DND-41 (cell line): Measurements from ENCODE around the gene TSPYL6.

Source experiments
- ATAC-seq: fragments of 200-7000 bp; cut with Tn5 transposase; 3 replicates; pipeline ENCODE4 v1.9.1; 2021; ENCODE audit warnings: low read depth; ENCODE audit not compliant: insufficient read depth
- DNase-seq: peaks from one replicate; pipeline ENCODE4 v3.0.0-alpha.2; 2020
- H2AFZ ChIP-seq: 2 replicates; pipeline ENCODE4 v1.6.0; 2012; ENCODE audit warnings: low read depth, low read length
- H3K27ac ChIP-seq: 2 replicates; pipeline ENCODE4 v1.5.1; 2012; ENCODE audit warnings: low read length, inconsistent platforms
- H3K27me3 ChIP-seq: fragments of 200-600 bp; sonication (generic); 2 replicates; pipeline ENCODE4 v1.6.0; 2012; ENCODE audit warnings: low read length, mild to moderate bottlenecking, inconsistent platforms; ENCODE audit not compliant: insufficient read depth, poor library complexity
- H3K36me3 ChIP-seq: 2 replicates; pipeline ENCODE4 v1.5.1; 2012; ENCODE audit warnings: low read length, inconsistent platforms; ENCODE audit not compliant: insufficient read depth
- H3K4me1 ChIP-seq: 2 replicates; pipeline ENCODE4 v1.5.1; 2012; ENCODE audit warnings: mild to moderate bottlenecking, low read length; ENCODE audit not compliant: insufficient read depth
- H3K4me2 ChIP-seq: 2 replicates; pipeline ENCODE4 v1.6.0; 2012; ENCODE audit warnings: mild to moderate bottlenecking, moderate library complexity, low read length, inconsistent platforms; ENCODE audit not compliant: insufficient read depth
- H3K4me3 ChIP-seq, 2 experiments: fragments of 200-600 bp in 1 of 2; shearing (Covaris generic) in 1 of 2; 2 replicates each; pipeline ENCODE4 v1.5.1; 2012 to 2016; ENCODE audit warnings: inconsistent platforms in 2 of 2, low read length in 2 of 2, mild to moderate bottlenecking in 2 of 2, low read depth in 1 of 2, moderate library complexity in 1 of 2
- H3K79me2 ChIP-seq: 2 replicates; pipeline ENCODE4 v1.6.0; 2012; ENCODE audit warnings: low read length, inconsistent platforms; ENCODE audit not compliant: insufficient read depth
- H3K9ac ChIP-seq: 2 replicates; pipeline ENCODE4 v1.6.0; 2012; ENCODE audit warnings: low read depth, mild to moderate bottlenecking, inconsistent platforms, low read length, moderate library complexity
- H3K9me3 ChIP-seq: 2 replicates; pipeline ENCODE4 v1.5.1; 2012; ENCODE audit warnings: low read length, moderate library complexity, mild to moderate bottlenecking, inconsistent platforms; ENCODE audit not compliant: insufficient read depth, severe bottlenecking
- H4K20me1 ChIP-seq: 2 replicates; pipeline ENCODE4 v1.6.0; 2012; ENCODE audit warnings: low read length; ENCODE audit not compliant: insufficient read depth
- EZH2 ChIP-seq: IDR thresholded peaks from 3 replicates; pipeline ENCODE4 v1.6.1; 2012; ENCODE audit warnings: borderline replicate concordance, low read depth, mild to moderate bottlenecking, moderate library complexity, low read length, inconsistent platforms; ENCODE audit not compliant: severe bottlenecking
- TF ChIP-seq, protein P1 (sequence below): IDR thresholded peaks from 2 replicates; pipeline ENCODE4 v1.5.1; 2012; ENCODE audit warnings: borderline replicate concordance, low read length, moderate library complexity, mild to moderate bottlenecking; ENCODE audit not compliant: poor library complexity, severe bottlenecking; ENCODE audit errors: extremely low read depth

The TSPYL6 gene

GRCh38 chr2:54213082-54213481, 42.9 kb downstream of the TSPYL6 start:
- no peak overlapping the region for H3K4me2 ChIP-seq
- H2AFZ ChIP-seq: no peak overlapping the region
- H3K4me3 ChIP-seq: no peak overlapping the region
- no peaks in the 10 kb centered on the region for H4K20me1 ChIP-seq
- H3K79me2 ChIP-seq: no peaks in the 10 kb centered on the region
- H3K27ac ChIP-seq: no peak overlapping the region
- no peak for ATAC-seq
- TF ChIP-seq, protein P1, sequence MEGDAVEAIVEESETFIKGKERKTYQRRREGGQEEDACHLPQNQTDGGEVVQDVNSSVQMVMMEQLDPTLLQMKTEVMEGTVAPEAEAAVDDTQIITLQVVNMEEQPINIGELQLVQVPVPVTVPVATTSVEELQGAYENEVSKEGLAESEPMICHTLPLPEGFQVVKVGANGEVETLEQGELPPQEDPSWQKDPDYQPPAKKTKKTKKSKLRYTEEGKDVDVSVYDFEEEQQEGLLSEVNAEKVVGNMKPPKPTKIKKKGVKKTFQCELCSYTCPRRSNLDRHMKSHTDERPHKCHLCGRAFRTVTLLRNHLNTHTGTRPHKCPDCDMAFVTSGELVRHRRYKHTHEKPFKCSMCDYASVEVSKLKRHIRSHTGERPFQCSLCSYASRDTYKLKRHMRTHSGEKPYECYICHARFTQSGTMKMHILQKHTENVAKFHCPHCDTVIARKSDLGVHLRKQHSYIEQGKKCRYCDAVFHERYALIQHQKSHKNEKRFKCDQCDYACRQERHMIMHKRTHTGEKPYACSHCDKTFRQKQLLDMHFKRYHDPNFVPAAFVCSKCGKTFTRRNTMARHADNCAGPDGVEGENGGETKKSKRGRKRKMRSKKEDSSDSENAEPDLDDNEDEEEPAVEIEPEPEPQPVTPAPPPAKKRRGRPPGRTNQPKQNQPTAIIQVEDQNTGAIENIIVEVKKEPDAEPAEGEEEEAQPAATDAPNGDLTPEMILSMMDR: no peak
- no peak for TF ChIP-seq EZH2
- H3K27me3 ChIP-seq: no peaks in the 10 kb centered on the region
- DNase-seq: no peak
- no peaks in the 10 kb centered on the region for H3K9me3 ChIP-seq
- no peak overlapping the region for H3K9ac ChIP-seq
- H3K4me1 ChIP-seq: no peaks in the 10 kb centered on the region
- H3K36me3 ChIP-seq: no peaks in the 10 kb centered on the region

- no peak overlapping the region for H3K4me2 ChIP-seq
- H3K79me2 ChIP-seq: no peaks in the 10 kb centered on the region
- H3K36me3 ChIP-seq: no peaks in the 10 kb centered on the region
- H4K20me1 ChIP-seq: no peaks in the 10 kb centered on the region
- TF ChIP-seq EZH2: no peak
- TF ChIP-seq, protein P1: no peak
- H2AFZ ChIP-seq: no peak overlapping the region
- H3K27ac ChIP-seq: no peak overlapping the region
- H3K9ac ChIP-seq: no peak overlapping the region
- H3K9me3 ChIP-seq: no peaks in the 10 kb centered on the region
- no peaks in the 10 kb centered on the region for H3K4me1 ChIP-seq
- no peak for ATAC-seq
- H3K4me3 ChIP-seq: no peak overlapping the region
- DNase-seq: no peak
- H3K27me3 ChIP-seq: no peaks in the 10 kb centered on the region
Measured at GRCh38 chr2:54212456-54212855, 43.6 kb downstream of the TSPYL6 start.

DNA sequence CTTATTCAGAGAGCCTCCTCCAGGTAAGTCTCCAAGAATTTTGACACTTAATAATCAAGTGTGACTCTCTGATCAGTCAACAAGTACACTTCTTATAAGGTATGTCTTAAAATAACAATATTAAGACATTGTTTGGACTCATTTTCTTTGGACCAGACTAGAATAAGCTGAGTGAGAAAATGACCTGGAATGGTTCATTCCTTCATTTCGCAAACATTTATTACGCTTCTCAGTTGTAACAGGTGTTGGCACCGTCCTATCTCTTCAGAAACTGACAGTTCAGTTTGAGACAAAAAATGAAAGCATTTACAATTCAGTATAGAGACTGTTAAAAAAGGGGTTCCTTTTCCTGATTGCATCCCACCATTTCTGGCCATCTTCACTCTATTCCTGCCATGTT, 46.6 kb downstream of the TSPYL6 start:
- H3K36me3 ChIP-seq: no peaks in the 10 kb centered on the region
- no peak overlapping the region for H3K27ac ChIP-seq
- H3K27me3 ChIP-seq: no peaks in the 10 kb centered on the region
- no peak for ATAC-seq
- H2AFZ ChIP-seq: no peak overlapping the region
- no peaks in the 10 kb centered on the region for H3K9me3 ChIP-seq
- H3K4me2 ChIP-seq: no peak overlapping the region
- no peak for TF ChIP-seq EZH2
- TF ChIP-seq, protein P1: no peak
- no peaks in the 10 kb centered on the region for H3K79me2 ChIP-seq
- H4K20me1 ChIP-seq: no peaks in the 10 kb centered on the region
- H3K4me3 ChIP-seq: no peak overlapping the region
- no peak overlapping the region for H3K9ac ChIP-seq
- no peaks in the 10 kb centered on the region for H3K4me1 ChIP-seq
- DNase-seq: no peak
